Measurements from ENCODE around the gene TRAF4. TPM values are rescaled to one million over a fixed set of nuclear protein-coding genes. Genes with fewer than 3 reads are reported as not detected.
A peak's percentile ranks its signal among the peaks of the same experiment; 100 is the strongest.

TRAF4 gene
- total and polyA plus RNA-seq, 9 of the 15 experiments (the other 6 are each of a cell fraction or from before 2014, with no cell fraction given) = 2.4 to 147 (median 72.4) TPM

DNA sequence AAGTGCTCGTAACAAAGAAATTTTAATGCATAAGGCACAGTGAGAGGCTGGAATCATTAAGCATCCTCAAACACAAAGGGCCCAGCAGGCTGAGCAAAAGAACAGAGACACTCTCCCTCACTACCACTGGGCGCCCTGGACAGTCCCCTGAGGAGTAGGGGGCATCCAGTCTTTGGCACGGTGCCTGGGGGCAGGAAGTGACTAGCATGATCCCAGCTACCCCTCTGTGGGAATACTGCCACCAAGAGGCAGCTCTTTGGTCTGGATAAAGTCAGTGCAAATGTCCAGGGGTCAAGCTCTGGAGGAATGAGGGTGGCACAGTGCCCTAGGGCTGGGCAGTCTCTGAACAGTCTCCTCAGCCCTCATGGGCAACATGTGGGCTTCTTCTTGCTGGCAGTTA, 29.5 kb upstream of the TRAF4 start (continued):
- TF ChIP-seq BHLHE40 (IDR thresholded peaks at IDR 0.05; ENCODE audit: low read length) = no peak
- no peak for TF ChIP-seq E2F3 (CRISPR knock-in tag; IDR thresholded peaks at IDR 0.05)
- no peak for TF ChIP-seq EWSR1 (IDR thresholded peaks at IDR 0.05; ENCODE audit: borderline replicate concordance, low read depth, partially characterized antibody)
- TF ChIP-seq, protein P1, sequence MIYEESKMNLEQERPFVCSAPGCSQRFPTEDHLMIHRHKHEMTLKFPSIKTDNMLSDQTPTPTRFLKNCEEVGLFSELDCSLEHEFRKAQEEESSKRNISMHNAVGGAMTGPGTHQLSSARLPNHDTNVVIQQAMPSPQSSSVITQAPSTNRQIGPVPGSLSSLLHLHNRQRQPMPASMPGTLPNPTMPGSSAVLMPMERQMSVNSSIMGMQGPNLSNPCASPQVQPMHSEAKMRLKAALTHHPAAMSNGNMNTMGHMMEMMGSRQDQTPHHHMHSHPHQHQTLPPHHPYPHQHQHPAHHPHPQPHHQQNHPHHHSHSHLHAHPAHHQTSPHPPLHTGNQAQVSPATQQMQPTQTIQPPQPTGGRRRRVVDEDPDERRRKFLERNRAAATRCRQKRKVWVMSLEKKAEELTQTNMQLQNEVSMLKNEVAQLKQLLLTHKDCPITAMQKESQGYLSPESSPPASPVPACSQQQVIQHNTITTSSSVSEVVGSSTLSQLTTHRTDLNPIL (CRISPR knock-in tag; IDR thresholded peaks at IDR 0.05) = no peak
- TF ChIP-seq SMARCA5 (IDR thresholded peaks at IDR 0.05) = peak; percentile 83; the same call in 1 of the 2 replicates
- TF ChIP-seq ZC3H8 (IDR thresholded peaks at IDR 0.05) = no peak
- no peak for TF ChIP-seq ZNF311 (CRISPR knock-in tag; IDR thresholded peaks at IDR 0.05)
- TF ChIP-seq, protein P2, sequence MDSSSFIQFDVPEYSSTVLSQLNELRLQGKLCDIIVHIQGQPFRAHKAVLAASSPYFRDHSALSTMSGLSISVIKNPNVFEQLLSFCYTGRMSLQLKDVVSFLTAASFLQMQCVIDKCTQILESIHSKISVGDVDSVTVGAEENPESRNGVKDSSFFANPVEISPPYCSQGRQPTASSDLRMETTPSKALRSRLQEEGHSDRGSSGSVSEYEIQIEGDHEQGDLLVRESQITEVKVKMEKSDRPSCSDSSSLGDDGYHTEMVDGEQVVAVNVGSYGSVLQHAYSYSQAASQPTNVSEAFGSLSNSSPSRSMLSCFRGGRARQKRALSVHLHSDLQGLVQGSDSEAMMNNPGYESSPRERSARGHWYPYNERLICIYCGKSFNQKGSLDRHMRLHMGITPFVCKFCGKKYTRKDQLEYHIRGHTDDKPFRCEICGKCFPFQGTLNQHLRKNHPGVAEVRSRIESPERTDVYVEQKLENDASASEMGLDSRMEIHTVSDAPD (CRISPR knock-in tag; IDR thresholded peaks at IDR 0.05) = no peak
- peak; percentile 82 for TF ChIP-seq BCOR (IDR thresholded peaks at IDR 0.05)
- peak; percentile 29 to 53; a peak in 2 of 4 replicates for TF ChIP-seq KDM1A (IDR thresholded peaks at IDR 0.05)
- TF ChIP-seq HDAC2 (IDR thresholded peaks at IDR 0.05) = peak; percentile 41; the same call in 1 of the 2 replicates
- TF ChIP-seq CBX3 (IDR thresholded peaks at IDR 0.05; ENCODE audit: borderline replicate concordance in 1 of 2, low read length in 2 of 2) = no peak
- no peak for TF ChIP-seq MIER1 (IDR thresholded peaks at IDR 0.05; ENCODE audit: low read depth)

Measured in K562 (cell line).